Measurements from ENCODE around the gene KMT2C.
"Not testable (repeated sequence)": the region's sequence is repeated elsewhere in the genome, so short reads cannot be mapped to it uniquely, and the experiment has no call there.

Gene KMT2C

GRCh38 chr7:152462995-152463708, 27.3 kb upstream of the KMT2C start:
- peak overlapping the region; percentile 90 for H3K4me3 ChIP-seq (ENCODE audit: low read length)
- peaks cover 10% of the 10 kb centered on the region for H3K79me2 ChIP-seq (ENCODE audit: low read length)
- peak overlapping the region; percentile 98 for H3K4me2 ChIP-seq (ENCODE audit: low read length)
- H3K27me3 ChIP-seq (ENCODE audit: low read depth, low read length), result no peaks in the 10 kb centered on the region
- H3K9me3 ChIP-seq (ENCODE audit: insufficient read depth, low read length), result no peaks in the 10 kb centered on the region
- no peaks in the 10 kb centered on the region for H4K20me1 ChIP-seq (ENCODE audit: insufficient read depth, low read length)
- no peak overlapping the region for H3K27ac ChIP-seq (ENCODE audit: low read length)
- no peak for TF ChIP-seq EZH2phosphoT487 (IDR thresholded peaks at IDR 0.05; ENCODE audit: low read depth)
- TF ChIP-seq CTCF (IDR thresholded peaks at IDR 0.05; ENCODE audit: low read depth, low read length), result no peak
- H3K36me3 ChIP-seq (replicated peaks; ENCODE audit: low read depth, low read length), result no peaks in the 10 kb centered on the region
- peak overlapping the region; percentile 94 for H2AFZ ChIP-seq (ENCODE audit: low read depth, low read length)
- peaks cover 4% of the 10 kb centered on the region for H3K4me1 ChIP-seq (ENCODE audit: low read length)
- H3K9ac ChIP-seq (ENCODE audit: low read length), result peak overlapping the region; percentile 73

GRCh38 chr7:152459724-152460251, 24.0 kb upstream of the KMT2C start:
- Histone ChIP-seq H3K9me3 (ENCODE audit: insufficient read depth, low read length) (no peaks in the 10 kb centered on the region), H3K36me3 (replicated peaks; ENCODE audit: low read depth, low read length) (no peaks in the 10 kb centered on the region), H3K27ac (ENCODE audit: low read length) (no peak overlapping the region), H3K27me3 (ENCODE audit: low read depth, low read length) (no peaks in the 10 kb centered on the region), H4K20me1 (ENCODE audit: insufficient read depth, low read length) (no peaks in the 10 kb centered on the region), H3K4me1 (ENCODE audit: low read length) (peaks cover 4% of the 10 kb centered on the region), H3K4me2 (ENCODE audit: low read length) (no peak overlapping the region), H3K9ac (ENCODE audit: low read length) (no peak overlapping the region), H2AFZ (ENCODE audit: low read depth, low read length) (no peak overlapping the region), H3K79me2 (ENCODE audit: low read length) (peaks cover 2% of the 10 kb centered on the region), H3K4me3 (ENCODE audit: low read length) (no peak overlapping the region)
- TF ChIP-seq EZH2phosphoT487 (IDR thresholded peaks at IDR 0.05; ENCODE audit: low read depth) (no peak), CTCF (IDR thresholded peaks at IDR 0.05; ENCODE audit: low read depth, low read length) (no peak)

- no peaks in the 10 kb centered on the region for H3K79me2 ChIP-seq (ENCODE audit: low read length)
- TF ChIP-seq EZH2phosphoT487 (IDR thresholded peaks at IDR 0.05; ENCODE audit: low read depth) (no peak), CTCF (IDR thresholded peaks at IDR 0.05; ENCODE audit: low read depth, low read length) (no peak)
- H3K9ac ChIP-seq (ENCODE audit: low read length), result no peak overlapping the region
- no peaks in the 10 kb centered on the region for H4K20me1 ChIP-seq (ENCODE audit: insufficient read depth, low read length)
- no peaks in the 10 kb centered on the region for H3K9me3 ChIP-seq (ENCODE audit: insufficient read depth, low read length)
- no peak overlapping the region for H2AFZ ChIP-seq (ENCODE audit: low read depth, low read length)
- no peak overlapping the region for H3K4me3 ChIP-seq (ENCODE audit: low read length)
- H3K27ac ChIP-seq (ENCODE audit: low read length), result no peak overlapping the region
- no peaks in the 10 kb centered on the region for H3K27me3 ChIP-seq (ENCODE audit: low read depth, low read length)
- H3K4me2 ChIP-seq (ENCODE audit: low read length), result no peak overlapping the region
- H3K36me3 ChIP-seq (replicated peaks; ENCODE audit: low read depth, low read length), result no peaks in the 10 kb centered on the region
- no peaks in the 10 kb centered on the region for H3K4me1 ChIP-seq (ENCODE audit: low read length)
These were observed 15.6 kb upstream of the KMT2C start for GRCh38 chr7:152451356-152451755.

GRCh38 chr7:152445386-152446008, 9.7 kb upstream of the KMT2C start:
- not testable (repeated sequence) for H3K9ac ChIP-seq (ENCODE audit: low read length); H3K79me2 ChIP-seq (ENCODE audit: low read length); H3K4me2 ChIP-seq (ENCODE audit: low read length); H3K4me1 ChIP-seq (ENCODE audit: low read length); H3K9me3 ChIP-seq (ENCODE audit: insufficient read depth, low read length); H3K27ac ChIP-seq (ENCODE audit: low read length); H2AFZ ChIP-seq (ENCODE audit: low read depth, low read length); H3K27me3 ChIP-seq (ENCODE audit: low read depth, low read length); H3K4me3 ChIP-seq (ENCODE audit: low read length); H4K20me1 ChIP-seq (ENCODE audit: insufficient read depth, low read length); H3K36me3 ChIP-seq (replicated peaks; ENCODE audit: low read depth, low read length)

Measured in OCI-LY3 (cell line).